ENCODE data around the gene MRPL47. TPM values are rescaled to one million over a fixed set of nuclear protein-coding genes. Genes with fewer than 3 reads are reported as not detected.

The MRPL47 gene
- total and polyA plus RNA-seq, 2 donors (not counting 1 experiment from before 2014, with no cell fraction given), result 27.6 to 62.4 TPM

- peaks cover 4% of the 10 kb centered on the region for H3K36me3 ChIP-seq (ENCODE audit: control insufficient read depth, insufficient read depth, low read length)
- no peaks in the 10 kb centered on the region for H4K20me1 ChIP-seq (ENCODE audit: control insufficient read depth, extremely low read depth, insufficient read depth, low read length)
- H3K27me3 ChIP-seq (ENCODE audit: control insufficient read depth, insufficient read depth, low read length), result no peaks in the 10 kb centered on the region
- H3K4me3 ChIP-seq (replicated peaks in 1 of 4; ENCODE audit: control extremely low read depth in 1 of 4, insufficient read depth in 1 of 4, low read depth in 3 of 4, low read length in 4 of 4), result no peak overlapping the region
- H2AFZ ChIP-seq (ENCODE audit: low read length), result no peak overlapping the region
- no peak overlapping the region for H3K9ac ChIP-seq (ENCODE audit: insufficient read depth, low read length)
- peaks cover 29% of the 10 kb centered on the region for H3K79me2 ChIP-seq (ENCODE audit: control insufficient read depth, insufficient read depth, low read length)
- DNase-seq (ENCODE audit: low read depth in 2 of 2), result no peak
- no peak overlapping the region for H3K4me2 ChIP-seq (ENCODE audit: extremely low read depth, insufficient read depth, low read length)
- H3K4me1 ChIP-seq (ENCODE audit: control insufficient read depth, extremely low read depth, insufficient read depth, low read length), result no peaks in the 10 kb centered on the region
- H3K9me3 ChIP-seq (ENCODE audit: control insufficient read depth, insufficient read depth, low read depth, low read length), result no peaks in the 10 kb centered on the region
- TF ChIP-seq CTCF (conservative IDR thresholded peaks at IDR 0.05 in 1 of 2, IDR thresholded peaks at IDR 0.05 in 1 of 2; ENCODE audit: low read depth in 1 of 2, low read length in 2 of 2), result no peak
- TF ChIP-seq EZH2 (IDR thresholded peaks at IDR 0.05; ENCODE audit: low read length, missing control alignments), result no peak
- no peak overlapping the region for H3K27ac ChIP-seq (ENCODE audit: insufficient read depth, low read length)
Measured at GRCh38 chr3:179599531-179599930, 4.9 kb downstream of the MRPL47 start.

GRCh38 chr3:179591313-179591712 is 13.1 kb downstream of the MRPL47 start:
- Histone ChIP-seq H3K27me3 (ENCODE audit: control insufficient read depth, insufficient read depth, low read length) (no peaks in the 10 kb centered on the region), H4K20me1 (ENCODE audit: control insufficient read depth, extremely low read depth, insufficient read depth, low read length) (no peaks in the 10 kb centered on the region), H3K4me2 (ENCODE audit: extremely low read depth, insufficient read depth, low read length) (no peak overlapping the region), H3K9me3 (ENCODE audit: control insufficient read depth, insufficient read depth, low read depth, low read length) (no peaks in the 10 kb centered on the region), H3K9ac (ENCODE audit: insufficient read depth, low read length) (no peak overlapping the region), H2AFZ (ENCODE audit: low read length) (no peak overlapping the region), H3K36me3 (ENCODE audit: control insufficient read depth, insufficient read depth, low read length) (peaks cover 4% of the 10 kb centered on the region), H3K79me2 (ENCODE audit: control insufficient read depth, insufficient read depth, low read length) (no peaks in the 10 kb centered on the region), H3K27ac (ENCODE audit: insufficient read depth, low read length) (no peak overlapping the region), H3K4me3 (replicated peaks in 1 of 4; ENCODE audit: control extremely low read depth in 1 of 4, insufficient read depth in 1 of 4, low read depth in 3 of 4, low read length in 4 of 4) (no peak overlapping the region), H3K4me1 (ENCODE audit: control insufficient read depth, extremely low read depth, insufficient read depth, low read length) (no peaks in the 10 kb centered on the region)
- DNase-seq (ENCODE audit: low read depth in 2 of 2), result no peak
- no peak for TF ChIP-seq CTCF (conservative IDR thresholded peaks at IDR 0.05 in 1 of 2, IDR thresholded peaks at IDR 0.05 in 1 of 2; ENCODE audit: low read depth in 1 of 2, low read length in 2 of 2)
- TF ChIP-seq EZH2 (IDR thresholded peaks at IDR 0.05; ENCODE audit: low read length, missing control alignments), result no peak

- Histone ChIP-seq H3K4me1 (ENCODE audit: control insufficient read depth, extremely low read depth, insufficient read depth, low read length) (no peaks in the 10 kb centered on the region), H2AFZ (ENCODE audit: low read length) (no peak overlapping the region), H3K4me2 (ENCODE audit: extremely low read depth, insufficient read depth, low read length) (no peak overlapping the region), H3K27ac (ENCODE audit: insufficient read depth, low read length) (no peak overlapping the region), H3K9me3 (ENCODE audit: control insufficient read depth, insufficient read depth, low read depth, low read length) (no peaks in the 10 kb centered on the region), H3K27me3 (ENCODE audit: control insufficient read depth, insufficient read depth, low read length) (no peaks in the 10 kb centered on the region), H3K79me2 (ENCODE audit: control insufficient read depth, insufficient read depth, low read length) (no peaks in the 10 kb centered on the region), H3K4me3 (replicated peaks in 1 of 4; ENCODE audit: control extremely low read depth in 1 of 4, insufficient read depth in 1 of 4, low read depth in 3 of 4, low read length in 4 of 4) (no peak overlapping the region), H4K20me1 (ENCODE audit: control insufficient read depth, extremely low read depth, insufficient read depth, low read length) (no peaks in the 10 kb centered on the region), H3K36me3 (ENCODE audit: control insufficient read depth, insufficient read depth, low read length) (peaks cover 4% of the 10 kb centered on the region), H3K9ac (ENCODE audit: insufficient read depth, low read length) (no peak overlapping the region)
- TF ChIP-seq EZH2 (IDR thresholded peaks at IDR 0.05; ENCODE audit: low read length, missing control alignments) (no peak), CTCF (conservative IDR thresholded peaks at IDR 0.05 in 1 of 2, IDR thresholded peaks at IDR 0.05 in 1 of 2; ENCODE audit: low read depth in 1 of 2, low read length in 2 of 2) (no peak)
- DNase-seq (ENCODE audit: low read depth in 2 of 2), result no peak
Measured at GRCh38 chr3:179590669-179591068, 13.8 kb downstream of the MRPL47 start.
